ENCODE results near the gene NAV2. TPM values are rescaled to one million over a fixed set of nuclear protein-coding genes. Genes with fewer than 3 reads are reported as not detected.

NAV2 gene
- total RNA-seq (2014; rRNA removed; shearing (Covaris generic)): 1.8 and 2.1 TPM in 2 replicates

- peak; percentile 95 for DNase-seq (ENCODE audit: low read depth)
These were observed at the start of gene NAV2 for GRCh38 chr11:19712281-19713195. TSS of gene NAV2 (plus strand) at chr11:19712837. CDS start at chr11:19713696, 859 bp downstream.

- no peak for DNase-seq (ENCODE audit: low read depth)
These were observed 49.4 kb upstream of the NAV2 start for GRCh38 chr11:19663206-19663605.

- no peak for DNase-seq (ENCODE audit: low read depth)
These were observed 47.6 kb upstream of the NAV2 start for GRCh38 chr11:19664886-19665548.

- no peak for DNase-seq (ENCODE audit: low read depth)
These were observed 45.7 kb upstream of the NAV2 start for GRCh38 chr11:19666951-19667350.

- DNase-seq (ENCODE audit: low read depth): no peak
These were observed 43.1 kb upstream of the NAV2 start for GRCh38 chr11:19669511-19669910.

- DNase-seq (ENCODE audit: low read depth): peak; percentile 57
These were observed 42.4 kb upstream of the NAV2 start for GRCh38 chr11:19670030-19670791.

- no peak for DNase-seq (ENCODE audit: low read depth)
These were observed 39.9 kb upstream of the NAV2 start for GRCh38 chr11:19672586-19673206.

GRCh38 chr11:19673924-19674729 lies 38.5 kb upstream of the NAV2 start:
- DNase-seq (ENCODE audit: low read depth): peak; percentile 28

GRCh38 chr11:19674836-19675235 lies 37.8 kb upstream of the NAV2 start:
- no peak for DNase-seq (ENCODE audit: low read depth)

GRCh38 chr11:19675397-19675796 lies 37.2 kb upstream of the NAV2 start:
- no peak for DNase-seq (ENCODE audit: low read depth)

- DNase-seq (ENCODE audit: low read depth): peak; percentile 44
These were observed 35.9 kb upstream of the NAV2 start for GRCh38 chr11:19676475-19677380.

- DNase-seq (ENCODE audit: low read depth): no peak
These were observed 35.1 kb upstream of the NAV2 start for GRCh38 chr11:19677381-19678080.

GRCh38 chr11:19679952-19680828 lies 32.4 kb upstream of the NAV2 start:
- DNase-seq (ENCODE audit: low read depth): peak; percentile 98

- no peak for DNase-seq (ENCODE audit: low read depth)
These were observed 31.7 kb upstream of the NAV2 start for GRCh38 chr11:19680829-19681368.

- DNase-seq (ENCODE audit: low read depth): peak; percentile 18
These were observed 29.4 kb upstream of the NAV2 start for GRCh38 chr11:19683141-19683805.

GRCh38 chr11:19683862-19684491 lies 28.7 kb upstream of the NAV2 start:
- no peak for DNase-seq (ENCODE audit: low read depth)

GRCh38 chr11:19686234-19686633 lies 26.4 kb upstream of the NAV2 start:
- no peak for DNase-seq (ENCODE audit: low read depth)

Measured in Daoy (cell line).